HepG2 (cell line): Measurements from ENCODE around the gene SEC14L1. TPM values are rescaled to one million over a fixed set of nuclear protein-coding genes. Genes with fewer than 3 reads are reported as not detected.
A peak's percentile ranks its signal among the peaks of the same experiment; 100 is the strongest.

ENCODE experiments used
- ATAC-seq: fragments of 200-7000 bp; cut with Tn5 transposase; 3 replicates; pipeline ENCODE4 v1.9.1; 2020; ENCODE audit warnings: mild to moderate bottlenecking, moderate library complexity
- BruUV-seq: library from RNA; stranded (reverse); fragments of 400-500 nt; replicated peaks from 2 replicates; lab custom pipeline; 2021; lab: Mats Ljungman, UMichigan
- CTCF ChIA-PET: fragments of 300-600 bp; formaldehyde crosslinking; extraction: SDS; loops from one replicate; lab custom pipeline; 2021; ENCODE audit warnings: low total read pairs, inconsistent platforms, low intra/inter-chr PET ratio; lab: Yijun Ruan, JAX
- POLR2A ChIA-PET: fragments of 350-600 bp; sonication (Branson Sonifier 250); formaldehyde crosslinking; loops from one replicate; lab custom pipeline; 2020; ENCODE audit warnings: antibody characterized with exemption, inconsistent platforms; lab: Yijun Ruan, JAX
- DNase-seq: peaks from one replicate; pipeline ENCODE4 v3.0.0-alpha.2; 2015; ENCODE audit warnings: low spot score
- FAIRE-seq: peaks from 3 replicates; lab custom pipeline; 2011; peaks lifted over from hg19 to GRCh38; lab: Jason Lieb, UNC
- H2AFZ ChIP-seq: one replicate; pipeline ENCODE4 v1.6.1; 2011; ENCODE audit warnings: low read length, inconsistent platforms
- H3K27ac ChIP-seq: fragments of 300-600 bp; 3 replicates; pipeline ENCODE4 v1.8.0; 2011; ENCODE audit warnings: mixed run types, mild to moderate bottlenecking, mixed read lengths, low read length, inconsistent platforms; ENCODE audit not compliant: insufficient read depth; ENCODE audit errors: extremely low read length
- H3K27me3 ChIP-seq, 2 experiments: fragments of 200-600 bp in 1 of 2; 2 replicates in 1 of 2; 3 replicates in 1 of 2; pipeline versions ENCODE4 v1.6.0 to v1.8.0; 2011; ENCODE audit warnings: low read length in 2 of 2, mild to moderate bottlenecking in 2 of 2, moderate library complexity in 2 of 2, inconsistent platforms in 1 of 2; ENCODE audit not compliant: insufficient read depth in 2 of 2, control insufficient read depth in 1 of 2
- H3K36me3 ChIP-seq, 2 experiments: fragments of 200-600 bp in 1 of 2; replicated peaks in 1 of 2; 2 replicates in 1 of 2; 3 replicates in 1 of 2; pipeline versions ENCODE4 v1.5.1 to v1.8.0; 2011; ENCODE audit warnings: low read length in 2 of 2, inconsistent platforms in 1 of 2; ENCODE audit not compliant: insufficient read depth in 2 of 2, control insufficient read depth in 1 of 2
- H3K4me1 ChIP-seq: 2 replicates; pipeline ENCODE4 v1.5.1; 2012; ENCODE audit warnings: low read length, inconsistent platforms; ENCODE audit not compliant: insufficient read depth
- H3K4me2 ChIP-seq: 2 replicates; pipeline ENCODE4 v1.6.0; 2011; ENCODE audit warnings: low read depth, low read length, inconsistent platforms
- H3K4me3 ChIP-seq, 3 experiments: fragments of 200-600 bp in 1 of 3; sonication (generic), shearing (Covaris generic) in 1 of 3; replicated peaks in 1 of 3; 2 replicates each; pipeline ENCODE4 v1.5.1; 2011 to 2016; ENCODE audit warnings: low read length in 3 of 3, inconsistent platforms in 2 of 3, low read depth in 2 of 3, mild to moderate bottlenecking in 2 of 3, control low read depth in 1 of 3, mixed read lengths in 1 of 3; ENCODE audit not compliant: insufficient read depth in 1 of 3
- H3K79me2 ChIP-seq: one replicate; pipeline ENCODE4 v1.6.1; 2011; ENCODE audit warnings: low read length, inconsistent platforms; ENCODE audit not compliant: insufficient read depth
- H3K9ac ChIP-seq: 2 replicates; pipeline ENCODE4 v1.6.0; 2011; ENCODE audit warnings: mild to moderate bottlenecking, low read depth, low read length, inconsistent platforms; ENCODE audit not compliant: insufficient read depth
- H3K9me3 ChIP-seq: 2 replicates; pipeline ENCODE4 v1.5.1; 2012; ENCODE audit warnings: mild to moderate bottlenecking, low read length
- H4K20me1 ChIP-seq: 2 replicates; pipeline ENCODE4 v1.6.0; 2011; ENCODE audit warnings: inconsistent platforms, mild to moderate bottlenecking, low read length, moderate library complexity; ENCODE audit not compliant: insufficient read depth
- ASH2L ChIP-seq: fragments of 300-600, 200-600 bp; sonication (generic); IDR thresholded peaks from 2 replicates; pipeline ENCODE4 v1.7.0; 2017; ENCODE audit warnings: low read depth, mild to moderate bottlenecking, moderate library complexity, mixed read lengths, low read length; ENCODE audit not compliant: insufficient read length
- MNT ChIP-seq: fragments of 450-650 bp; IDR thresholded peaks from 2 replicates; pipeline ENCODE4 v1.6.1; 2016
- NFATC3 ChIP-seq: sonication (generic); formaldehyde crosslinking; IDR thresholded peaks from 2 replicates; pipeline ENCODE4 v1.5.1; 2020; ENCODE audit warnings: mild to moderate bottlenecking, missing genetic modification reagents
- TERF1 ChIP-seq: sonication (generic); formaldehyde crosslinking; IDR thresholded peaks from 2 replicates; pipeline ENCODE4 v1.8.0; 2022; ENCODE audit warnings: mild to moderate bottlenecking, missing genetic modification reagents, moderate library complexity
- ZBTB25 ChIP-seq: IDR thresholded peaks from 2 replicates; pipeline ENCODE4 v1.6.1; 2018; ENCODE audit warnings: missing genetic modification reagents
- ZNF207 ChIP-seq: fragments of 450-650 bp; IDR thresholded peaks from 2 replicates; pipeline ENCODE4 v1.6.1; 2016; ENCODE audit warnings: antibody characterized with exemption, borderline replicate concordance
- ZNF280B ChIP-seq: sonication (generic); formaldehyde crosslinking; IDR thresholded peaks from 2 replicates; pipeline ENCODE4 v1.5.0; 2020; ENCODE audit warnings: missing genetic modification reagents, mild to moderate bottlenecking, borderline replicate concordance
- ZNF296 ChIP-seq: sonication (generic); formaldehyde crosslinking; conservative IDR thresholded peaks from 2 replicates; pipeline ENCODE4 v1.5.0; 2020; ENCODE audit warnings: mild to moderate bottlenecking, missing genetic modification reagents
- ZNF598 ChIP-seq: sonication (generic); formaldehyde crosslinking; IDR thresholded peaks from 2 replicates; pipeline ENCODE4 v1.5.1; 2020; ENCODE audit warnings: mild to moderate bottlenecking, missing genetic modification reagents, borderline replicate concordance
- WGBS: methylation state at CpG from one replicate; pipeline ENCODE4 v1.1.6; 2017; ENCODE audit warnings: low lambda C conversion rate; 5-methylcytosine and 5-hydroxymethylcytosine counted together
- in situ Hi-C: cut with HindIII; loops from 2 replicates; pipeline ENCODE4 v1.10.0; 2017; ENCODE audit warnings: low pct_unique_long_range_greater_than_20kb; ENCODE audit not compliant: extremely low pct_ligation_motif_present
- intact Hi-C: fragments of 100-400 bp; cut with micrococcal nuclease; formaldehyde crosslinking; loops from one replicate; pipeline ENCODE4 v1.10.0; 2022; ENCODE audit not compliant: unreplicated experiment
- polyA plus RNA-seq, 8 experiments: library from polyadenylated mRNA; depleted of rRNA in 3 of 8; stranded (reverse) in 7 of 8; unstranded in 1 of 8; fragments of >200 nt; fragmentation: Illumina TruSeq in 4 of 8; extraction: Trizol in 4 of 8; gene quantifications; 2 replicates each; pipeline versions ENCODE4 v1.2.1 to v1.2.3, GENCODE V29; 2011 to 2016; ENCODE audit warnings: low read depth in 4 of 8, missing spikeins in 1 of 8, mixed read lengths in 1 of 8; ENCODE audit not compliant: insufficient read depth in 1 of 8
- total RNA-seq, 5 experiments: library from RNA; depleted of rRNA; stranded (reverse); fragments of >200 nt; fragmentation: Illumina TruSeq; extraction: Trizol; gene quantifications; 2 replicates each; pipeline ENCODE4 v1.2.3, GENCODE V29; 2016; ENCODE audit warnings: low read depth in 1 of 5

The SEC14L1 gene
- total and polyA plus RNA-seq, 2 of the 13 experiments (the other 11 are each of a cell fraction or from before 2014, with no cell fraction given): 26.3 to 43.9 TPM

- Histone ChIP-seq H3K4me1 (peaks cover 26% of the 10 kb centered on the region), H3K9ac (peak overlapping the region; percentile 47; the same call in 1 of the 2 replicates), H2AFZ (no peak overlapping the region), H3K36me3 (no peaks in the 10 kb centered on the region), H3K27ac (no peak overlapping the region), H3K79me2 (no peaks in the 10 kb centered on the region), H3K4me2 (peak overlapping the region; percentile 95), H4K20me1 (no peaks in the 10 kb centered on the region), H3K27me3 (peaks cover 18 to 59% of the 10 kb centered on the region in 2 experiments), H3K9me3 (no peaks in the 10 kb centered on the region), H3K4me3 (peak overlapping the region; percentile 54 to 81 (median 59); a peak in 5 of 6 replicates)
- no TSS peak for BruUV-seq
- POLR2A ChIA-PET: no interaction called here
- CTCF ChIA-PET: interaction anchor here (1.2 to 3.2 kb wide), 3 partner anchors 32 to 378 kb away, joined by 3 to 73 read pairs (median 9); partner anchors contain the start of gene MGAT5B
- ATAC-seq (peak; percentile 11), FAIRE-seq (no peak), DNase-seq (no peak)
- WGBS: 67% methylated on average over 11 of the region's 34 CpGs
- intact Hi-C loops: loop anchor here (1.0 to 5.0 kb wide), 2 partner anchors 39 to 160 kb away; no protein-coding TSS in a partner anchor
- in situ Hi-C loops: loop anchor here (5.0 to 25.0 kb wide), 2 partner anchors 159 to 384 kb away; partner anchors contain the start of gene MGAT5B
- TF ChIP-seq MNT (peak; percentile 86), ZNF207 (0 out of 2 replicates have a peak, but pooled peaks have one; percentile 23), ZNF598 (peak; percentile 15; the same call in 1 of the 2 replicates), TERF1 (CRISPR knock-in tag) (no peak), ZNF296 (CRISPR knock-in tag) (0 out of 2 replicates have a peak, but pooled peaks have one; percentile 25), NFATC3 (CRISPR knock-in tag) (0 out of 2 replicates have a peak, but pooled peaks have one; percentile 73), ASH2L (no peak), ZNF280B (CRISPR knock-in tag) (peak; percentile 10; the same call in 1 of the 2 replicates), ZBTB25 (CRISPR knock-in tag) (0 out of 2 replicates have a peak, but pooled peaks have one; percentile 10)
Measured at GRCh38 chr17:77246110-77247047, 105.6 kb downstream of the SEC14L1 start.
